Measurements from ENCODE around the gene CYP19A1.

DNA sequence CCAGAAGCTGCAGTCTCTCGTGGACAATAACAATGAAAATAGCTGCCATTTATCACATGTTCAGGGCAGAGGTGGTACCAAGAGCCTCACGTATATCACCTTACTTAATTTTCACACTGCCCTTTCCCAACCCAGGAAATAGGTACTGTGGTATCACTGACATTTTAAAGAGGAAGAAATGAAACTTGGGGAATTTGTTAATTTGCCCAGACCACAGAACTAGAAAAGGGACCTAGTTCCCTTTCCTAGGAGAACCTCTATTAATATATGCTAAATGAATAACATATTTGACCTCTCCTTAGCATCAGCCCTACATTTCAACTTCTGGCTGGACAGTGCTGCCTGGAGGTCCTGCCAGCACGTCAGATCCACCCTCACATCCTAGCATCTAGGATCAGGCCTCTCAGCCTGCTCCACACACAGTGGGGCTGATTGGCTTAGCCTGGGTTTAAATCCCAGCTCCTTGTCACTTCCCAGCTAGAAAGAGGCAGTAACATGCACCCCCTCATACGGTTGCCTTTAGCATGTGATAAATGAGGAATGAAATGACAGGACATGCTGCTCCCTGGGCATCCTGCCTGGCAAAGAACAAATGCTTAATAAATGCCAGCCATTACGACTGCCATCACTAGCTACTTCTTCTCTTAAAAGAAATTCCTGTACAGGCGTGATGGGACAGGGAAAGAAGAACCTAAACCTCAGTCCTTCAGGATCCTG, 148.6 kb downstream of the CYP19A1 start:
- TF ChIP-seq, protein P1, sequence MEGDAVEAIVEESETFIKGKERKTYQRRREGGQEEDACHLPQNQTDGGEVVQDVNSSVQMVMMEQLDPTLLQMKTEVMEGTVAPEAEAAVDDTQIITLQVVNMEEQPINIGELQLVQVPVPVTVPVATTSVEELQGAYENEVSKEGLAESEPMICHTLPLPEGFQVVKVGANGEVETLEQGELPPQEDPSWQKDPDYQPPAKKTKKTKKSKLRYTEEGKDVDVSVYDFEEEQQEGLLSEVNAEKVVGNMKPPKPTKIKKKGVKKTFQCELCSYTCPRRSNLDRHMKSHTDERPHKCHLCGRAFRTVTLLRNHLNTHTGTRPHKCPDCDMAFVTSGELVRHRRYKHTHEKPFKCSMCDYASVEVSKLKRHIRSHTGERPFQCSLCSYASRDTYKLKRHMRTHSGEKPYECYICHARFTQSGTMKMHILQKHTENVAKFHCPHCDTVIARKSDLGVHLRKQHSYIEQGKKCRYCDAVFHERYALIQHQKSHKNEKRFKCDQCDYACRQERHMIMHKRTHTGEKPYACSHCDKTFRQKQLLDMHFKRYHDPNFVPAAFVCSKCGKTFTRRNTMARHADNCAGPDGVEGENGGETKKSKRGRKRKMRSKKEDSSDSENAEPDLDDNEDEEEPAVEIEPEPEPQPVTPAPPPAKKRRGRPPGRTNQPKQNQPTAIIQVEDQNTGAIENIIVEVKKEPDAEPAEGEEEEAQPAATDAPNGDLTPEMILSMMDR (IDR thresholded peaks at IDR 0.05 in 2 of 3, conservative IDR thresholded peaks at IDR 0.05 in 1 of 3; ENCODE audit: borderline replicate concordance in 1 of 3, insufficient read depth in 1 of 3, low read depth in 2 of 3, low read length in 2 of 3) = no peak
- TF ChIP-seq EZH2 (IDR thresholded peaks at IDR 0.05) = no peak
- TF ChIP-seq, protein P2, sequence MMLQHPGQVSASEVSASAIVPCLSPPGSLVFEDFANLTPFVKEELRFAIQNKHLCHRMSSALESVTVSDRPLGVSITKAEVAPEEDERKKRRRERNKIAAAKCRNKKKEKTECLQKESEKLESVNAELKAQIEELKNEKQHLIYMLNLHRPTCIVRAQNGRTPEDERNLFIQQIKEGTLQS (IDR thresholded peaks at IDR 0.05) = no peak
- TF ChIP-seq POLR2AphosphoS5 (IDR thresholded peaks at IDR 0.05; ENCODE audit: low read depth, low read length) = no peak
- no peak for TF ChIP-seq POLR2A (IDR thresholded peaks at IDR 0.05; ENCODE audit: borderline replicate concordance, extremely low read depth, insufficient read depth, insufficient read length)
- TF ChIP-seq SP1 (IDR thresholded peaks at IDR 0.05; ENCODE audit: low read depth) = no peak
- TF ChIP-seq, protein P3, sequence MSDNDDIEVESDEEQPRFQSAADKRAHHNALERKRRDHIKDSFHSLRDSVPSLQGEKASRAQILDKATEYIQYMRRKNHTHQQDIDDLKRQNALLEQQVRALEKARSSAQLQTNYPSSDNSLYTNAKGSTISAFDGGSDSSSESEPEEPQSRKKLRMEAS (IDR thresholded peaks at IDR 0.05) = no peak
- TF ChIP-seq ZNF274 (IDR thresholded peaks at IDR 0.05; ENCODE audit: low read depth, low read length) = no peak
- no peak for TF ChIP-seq RAD21 (IDR thresholded peaks at IDR 0.05; ENCODE audit: low read depth)
- TF ChIP-seq SIN3A (IDR thresholded peaks at IDR 0.05; ENCODE audit: low read depth) = no peak
